Activated T-cell treated with anti-CD3 and anti-CD28 coated beads, Interleukin-2, amount 50 U/mL, for 4 hours (primary cell): Measurements from ENCODE around the gene RTN4R. TPM values are rescaled to one million over a fixed set of nuclear protein-coding genes. Genes with fewer than 3 reads are reported as not detected.

Source experiments
- ATAC-seq, 2 donors: fragments of 200-7000 bp; cut with Tn5 transposase; one replicate each; pipeline ENCODE4 v1.10.0; 2021
- DNase-seq: peaks from one replicate; pipeline ENCODE4 v3.0.0-alpha.2; 2020
- H3K27me3 Mint-ChIP-seq: one replicate; pipeline ENCODE4 v1.8.0; 2021; ENCODE audit warnings: low read depth, mixed read lengths
- H3K36me3 Mint-ChIP-seq: one replicate; pipeline ENCODE4 v1.8.0; 2022; ENCODE audit warnings: mixed read lengths; ENCODE audit not compliant: insufficient read depth
- H3K4me1 Mint-ChIP-seq: one replicate; pipeline ENCODE4 v1.8.0; 2021; ENCODE audit warnings: low read depth, mixed read lengths
- H3K4me3 Mint-ChIP-seq: one replicate; pipeline ENCODE4 v1.8.0; 2021; ENCODE audit warnings: mild to moderate bottlenecking, moderate library complexity, mixed read lengths
- H3K9me3 Mint-ChIP-seq: one replicate; pipeline ENCODE4 v1.8.0; 2021; ENCODE audit warnings: mixed read lengths
- total RNA-seq, 3 donors: library from RNA; stranded (reverse); gene quantifications; one replicate each; pipeline ENCODE4 v1.2.1, GENCODE V29; 2021

Gene RTN4R
- total RNA-seq, 3 donors from 2014 or later, result 0.89 to 1.4 (median 1.0) TPM

DNA sequence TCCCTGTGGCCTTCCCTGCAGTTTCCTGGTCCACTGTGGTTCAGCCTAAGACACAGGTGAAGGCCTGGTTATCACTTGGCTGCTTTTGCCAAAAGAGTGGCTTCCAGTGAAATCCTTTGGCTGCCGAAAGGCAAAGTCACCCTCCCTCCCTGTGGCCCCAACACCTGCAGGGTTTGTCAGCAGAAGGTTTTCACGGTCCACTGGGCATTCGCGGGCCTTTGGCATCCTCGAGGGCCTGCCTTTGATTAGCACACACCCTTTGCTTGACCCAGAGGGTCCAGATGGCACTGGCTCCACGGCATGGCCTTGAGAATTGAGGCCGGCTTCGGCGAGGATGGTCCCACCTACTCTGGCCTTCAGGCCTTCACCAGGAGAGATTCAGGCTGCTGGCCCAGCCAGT is 35.3 kb downstream of the RTN4R start:
- no peaks in the 10 kb centered on the region for H3K4me1 Mint-ChIP-seq
- H3K36me3 Mint-ChIP-seq, result no peaks in the 10 kb centered on the region
- no peaks in the 10 kb centered on the region for H3K27me3 Mint-ChIP-seq
- H3K4me3 Mint-ChIP-seq, result no peak overlapping the region
- no peaks in the 10 kb centered on the region for H3K9me3 Mint-ChIP-seq
- ATAC-seq (no peak), DNase-seq (no peak)

DNA sequence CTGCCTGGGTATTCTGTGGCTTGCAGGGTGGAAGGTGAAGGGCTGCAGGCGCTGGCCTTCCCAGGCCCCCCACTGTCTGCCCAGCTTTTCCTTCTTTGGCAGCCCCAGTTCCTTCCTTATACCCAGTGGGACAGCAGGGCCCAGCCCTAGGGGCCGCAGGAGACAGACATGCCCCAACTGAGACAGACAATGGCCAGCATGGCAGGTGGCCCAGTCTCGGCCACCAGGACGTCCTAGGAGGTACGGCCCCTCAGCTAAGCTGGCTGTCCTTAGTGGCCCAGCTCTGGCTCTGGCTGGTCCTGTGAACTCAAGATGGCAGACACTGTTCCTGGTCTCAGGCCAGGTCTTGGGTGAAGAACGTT is 35.9 kb downstream of the RTN4R start:
- Mint-ChIP-seq H3K9me3 (no peaks in the 10 kb centered on the region), H3K36me3 (no peaks in the 10 kb centered on the region), H3K4me3 (no peak overlapping the region), H3K27me3 (no peaks in the 10 kb centered on the region), H3K4me1 (no peaks in the 10 kb centered on the region)
- no peak for DNase-seq
- ATAC-seq, result no peak

DNA sequence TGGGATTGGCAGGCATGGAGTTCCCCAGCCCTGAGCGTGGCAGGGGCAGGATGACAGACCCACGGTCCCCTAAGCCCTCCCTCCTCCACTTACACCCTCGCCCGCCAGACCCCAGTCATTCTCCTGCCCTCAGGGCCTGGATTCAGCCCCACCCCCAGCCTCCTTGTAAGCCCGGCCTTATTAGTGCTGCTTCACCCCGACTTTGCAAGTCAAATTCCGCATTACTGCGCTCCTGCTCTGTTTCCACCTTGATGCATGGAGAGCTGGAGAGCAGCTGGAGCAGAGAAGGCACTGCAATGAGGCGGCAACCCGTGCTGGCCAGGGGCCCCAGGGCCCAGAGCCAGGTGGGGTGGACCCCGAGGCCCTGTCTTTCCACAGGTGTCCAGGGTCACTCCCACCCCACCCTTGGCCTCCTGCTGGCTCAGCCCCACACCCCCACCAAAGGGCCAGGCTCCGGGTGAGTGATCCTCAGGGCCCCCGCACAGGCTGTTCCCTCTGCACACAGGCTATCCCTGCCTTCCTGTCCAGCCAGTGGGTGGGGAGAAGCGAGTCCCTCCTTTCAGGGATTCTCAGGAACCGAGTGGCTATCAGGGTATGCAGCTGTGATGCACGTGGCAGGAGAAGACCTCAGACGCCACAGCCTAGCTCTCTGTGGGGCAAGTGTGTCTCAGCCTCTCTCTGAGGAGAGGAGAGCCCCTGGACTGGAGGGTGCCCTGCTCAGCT is 36.4 kb downstream of the RTN4R start:
- no peak for ATAC-seq
- no peak for DNase-seq
- Mint-ChIP-seq H3K36me3 (no peaks in the 10 kb centered on the region), H3K4me1 (no peaks in the 10 kb centered on the region), H3K4me3 (no peak overlapping the region), H3K27me3 (no peaks in the 10 kb centered on the region), H3K9me3 (no peaks in the 10 kb centered on the region)

DNA sequence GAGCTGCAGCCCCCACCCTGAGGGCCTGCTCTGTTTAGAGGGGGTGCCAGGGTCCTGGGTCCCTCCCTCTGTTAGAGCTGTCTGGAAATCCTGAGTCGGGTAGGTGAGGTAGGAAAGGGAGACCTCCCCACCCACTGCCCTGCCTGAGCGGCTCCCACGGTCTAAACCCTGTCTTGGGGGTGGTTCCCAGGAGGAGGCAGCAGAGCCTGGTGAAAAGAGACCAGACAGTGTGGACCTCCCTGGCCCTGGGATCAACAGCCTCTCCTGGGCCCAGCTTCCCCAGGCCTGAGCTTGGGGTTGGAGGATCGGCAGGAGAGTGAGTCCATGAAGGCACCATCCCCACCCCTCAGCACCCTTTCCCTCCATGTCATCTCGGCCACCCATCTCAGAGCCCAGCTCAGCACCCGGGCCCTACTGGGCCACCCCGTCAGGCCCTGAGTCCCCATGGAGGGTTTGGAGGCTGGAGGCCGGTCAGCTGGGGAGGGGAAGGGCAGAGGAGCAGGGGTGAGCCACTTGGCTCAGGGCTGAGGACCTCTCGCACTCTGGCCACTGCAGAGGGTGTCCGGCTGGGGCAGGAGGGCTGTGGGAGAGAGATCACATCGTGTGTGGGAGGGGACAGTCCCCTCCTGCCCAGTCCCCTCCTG is 37.2 kb downstream of the RTN4R start:
- Mint-ChIP-seq H3K4me3 (no peak overlapping the region), H3K9me3 (no peaks in the 10 kb centered on the region), H3K4me1 (no peaks in the 10 kb centered on the region)

DNA sequence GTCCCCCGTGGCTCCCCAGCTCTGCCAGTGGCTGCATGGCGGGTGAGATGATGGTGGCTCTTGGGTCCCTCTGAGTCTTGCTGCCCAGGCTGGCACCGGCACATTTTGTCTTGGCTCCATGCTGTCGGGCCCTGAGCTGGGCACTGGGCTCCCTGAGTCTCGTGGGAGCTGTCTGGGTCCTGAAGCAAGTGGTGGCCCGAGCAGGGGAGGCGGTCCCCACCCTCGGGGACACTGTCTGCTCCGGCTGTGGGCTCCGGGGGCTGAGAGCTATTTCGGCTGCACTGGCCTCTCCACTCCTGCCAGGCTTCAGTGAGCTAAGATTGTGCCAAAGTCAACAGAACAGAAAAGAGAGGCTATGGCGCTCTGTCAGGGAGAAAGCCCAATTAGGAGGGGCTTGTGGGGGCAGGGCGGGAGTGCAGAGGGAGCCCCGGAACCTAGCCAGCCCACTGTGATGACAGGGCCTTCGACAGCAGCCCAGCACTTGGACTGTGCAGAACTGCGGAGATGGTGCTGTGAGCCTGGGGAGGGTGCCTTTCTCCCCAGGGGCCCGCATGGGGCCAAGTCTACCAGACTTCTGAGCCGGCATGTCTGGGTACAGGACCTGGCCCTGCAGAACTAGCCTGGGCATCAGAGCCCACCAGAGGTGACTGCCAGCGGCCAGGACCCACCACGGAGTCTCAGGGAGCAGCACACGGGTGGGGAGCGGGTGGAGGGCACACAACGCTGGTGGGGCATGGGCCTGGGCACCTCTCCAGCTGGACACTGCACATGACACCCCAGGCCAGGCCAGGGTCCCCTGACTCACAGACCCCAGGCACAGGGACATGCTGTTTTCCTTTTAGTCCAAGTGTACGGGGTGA is 38.0 kb downstream of the RTN4R start:
- ATAC-seq, result no peak
- no peaks in the 10 kb centered on the region for H3K9me3 Mint-ChIP-seq
- no peaks in the 10 kb centered on the region for H3K36me3 Mint-ChIP-seq
- DNase-seq, result no peak
- no peak overlapping the region for H3K4me3 Mint-ChIP-seq
- no peaks in the 10 kb centered on the region for H3K27me3 Mint-ChIP-seq
- H3K4me1 Mint-ChIP-seq, result no peaks in the 10 kb centered on the region

More for the DNA sequence above, 37.2 kb downstream of the RTN4R start:
- no peaks in the 10 kb centered on the region for H3K36me3 Mint-ChIP-seq
- no peaks in the 10 kb centered on the region for H3K27me3 Mint-ChIP-seq
- ATAC-seq, result no peak
- no peak for DNase-seq

GRCh38 chr22:20228939-20229272 is 39.2 kb downstream of the RTN4R start:
- Mint-ChIP-seq H3K4me1 (no peaks in the 10 kb centered on the region), H3K4me3 (no peak overlapping the region), H3K9me3 (no peaks in the 10 kb centered on the region), H3K27me3 (no peaks in the 10 kb centered on the region), H3K36me3 (no peaks in the 10 kb centered on the region)
- ATAC-seq (no peak), DNase-seq (no peak)

DNA sequence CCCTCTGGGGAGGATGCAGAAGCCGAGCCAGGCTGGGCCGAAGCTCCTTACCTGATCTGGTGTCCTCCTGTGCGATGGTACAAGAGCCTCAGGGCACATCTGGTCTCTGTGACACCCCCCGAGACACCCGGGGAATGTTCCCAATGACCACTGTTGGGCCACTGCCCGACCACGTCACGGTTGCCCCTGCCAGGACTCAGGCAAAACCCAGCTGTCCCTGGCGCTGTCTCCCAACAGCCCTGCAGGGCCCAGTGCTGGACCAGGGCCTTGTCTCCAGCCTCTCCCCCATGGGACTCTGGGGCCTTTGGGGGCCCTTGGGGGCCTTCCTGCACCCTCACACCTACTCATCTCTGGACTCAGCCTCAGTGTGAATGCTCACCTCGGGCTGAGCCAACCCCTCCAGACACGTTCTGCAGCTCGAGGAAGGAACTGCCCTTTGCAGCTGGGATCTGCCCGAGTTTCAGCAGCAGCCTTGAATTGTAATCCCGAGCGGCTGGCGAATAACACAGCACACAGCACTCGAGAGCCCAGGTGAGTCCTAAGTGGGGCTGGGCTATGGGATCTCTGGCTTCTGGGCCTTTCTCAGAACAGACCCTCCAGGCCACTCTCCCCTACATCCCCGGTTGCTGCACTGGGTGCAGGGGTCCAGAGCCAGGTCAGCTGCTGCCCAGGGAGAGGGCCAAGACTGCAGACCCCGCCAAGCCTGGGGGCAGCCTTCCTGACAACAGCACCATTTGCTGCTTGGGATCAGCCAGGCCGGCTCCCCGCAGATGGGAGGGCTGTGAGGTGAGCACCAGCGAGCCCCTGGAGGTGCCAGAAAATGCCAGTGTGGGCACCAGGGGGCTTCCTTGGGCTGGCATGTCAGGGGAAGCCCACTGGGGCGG is 39.8 kb downstream of the RTN4R start:
- Mint-ChIP-seq H3K4me1 (no peaks in the 10 kb centered on the region), H3K36me3 (no peaks in the 10 kb centered on the region), H3K4me3 (no peak overlapping the region), H3K27me3 (no peaks in the 10 kb centered on the region), H3K9me3 (no peaks in the 10 kb centered on the region)
- no peak for DNase-seq
- ATAC-seq, result no peak

GRCh38 chr22:20227363-20227762 is 40.8 kb downstream of the RTN4R start:
- Mint-ChIP-seq H3K4me3 (no peak overlapping the region), H3K9me3 (no peaks in the 10 kb centered on the region), H3K27me3 (no peaks in the 10 kb centered on the region), H3K36me3 (no peaks in the 10 kb centered on the region), H3K4me1 (no peaks in the 10 kb centered on the region)
- ATAC-seq (no peak), DNase-seq (no peak)

- ATAC-seq, result no peak
- H3K27me3 Mint-ChIP-seq, result no peaks in the 10 kb centered on the region
- H3K36me3 Mint-ChIP-seq, result no peaks in the 10 kb centered on the region
- H3K9me3 Mint-ChIP-seq, result no peaks in the 10 kb centered on the region
- DNase-seq, result no peak
- H3K4me1 Mint-ChIP-seq, result no peaks in the 10 kb centered on the region
- no peak overlapping the region for H3K4me3 Mint-ChIP-seq
These were observed 41.3 kb downstream of the RTN4R start for GRCh38 chr22:20226760-20227350.

DNA sequence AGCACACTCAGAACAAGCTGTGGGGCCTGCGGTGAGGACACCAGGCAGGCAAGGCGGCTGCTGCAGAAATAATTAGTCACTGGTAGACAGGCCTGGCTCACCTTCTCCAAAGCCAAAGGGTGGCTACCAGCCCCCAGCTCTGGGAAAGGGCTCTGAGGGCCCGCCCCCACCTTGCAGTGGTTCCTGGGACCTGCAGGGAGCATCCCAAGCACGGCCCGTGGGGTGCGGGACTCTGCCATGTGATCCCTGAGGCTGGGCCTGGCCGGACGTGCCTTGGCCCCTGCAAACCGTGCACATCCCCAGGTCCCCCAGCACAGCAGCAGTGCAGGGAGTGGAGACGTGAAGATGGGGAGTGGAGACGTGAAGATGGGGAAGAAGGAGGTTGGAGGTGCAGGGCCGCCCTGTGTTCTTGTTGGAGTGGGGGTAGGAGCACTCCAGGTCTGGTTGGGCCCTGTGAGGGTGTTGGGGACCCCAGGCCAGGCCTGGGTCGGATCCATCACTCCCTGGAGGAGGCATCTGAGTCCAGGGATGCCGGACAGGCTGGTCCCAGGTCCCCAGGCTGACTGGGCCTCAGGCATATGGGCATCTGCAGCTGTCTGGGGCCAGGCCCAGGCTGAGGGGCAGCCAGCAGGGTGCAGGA is 41.9 kb downstream of the RTN4R start:
- H3K27me3 Mint-ChIP-seq, result no peaks in the 10 kb centered on the region

DNA sequence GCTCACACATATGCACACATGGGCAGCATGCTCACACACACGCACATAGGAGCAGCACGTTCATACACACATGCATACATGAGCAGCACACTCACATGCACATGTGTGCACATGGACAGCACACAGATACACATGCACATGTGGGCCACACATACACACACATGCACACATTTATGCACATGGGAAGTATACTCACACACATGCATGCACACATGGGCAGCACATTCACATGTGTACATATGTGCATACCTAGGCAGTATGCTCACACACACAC is 42.5 kb downstream of the RTN4R start:
- DNase-seq (no peak), ATAC-seq (no peak)
- H3K36me3 Mint-ChIP-seq, result no peaks in the 10 kb centered on the region
- no peaks in the 10 kb centered on the region for H3K9me3 Mint-ChIP-seq
- no peak overlapping the region for H3K4me3 Mint-ChIP-seq
- H3K4me1 Mint-ChIP-seq, result no peaks in the 10 kb centered on the region
- no peaks in the 10 kb centered on the region for H3K27me3 Mint-ChIP-seq

More for the DNA sequence above, 41.9 kb downstream of the RTN4R start:
- ATAC-seq, result no peak
- no peak for DNase-seq
- Mint-ChIP-seq H3K4me3 (no peak overlapping the region), H3K4me1 (no peaks in the 10 kb centered on the region), H3K9me3 (no peaks in the 10 kb centered on the region), H3K36me3 (no peaks in the 10 kb centered on the region)

GRCh38 chr22:20224917-20225692 is 43.0 kb downstream of the RTN4R start:
- Mint-ChIP-seq H3K4me3 (no peak overlapping the region), H3K9me3 (no peaks in the 10 kb centered on the region), H3K4me1 (no peaks in the 10 kb centered on the region), H3K36me3 (no peaks in the 10 kb centered on the region), H3K27me3 (no peaks in the 10 kb centered on the region)
- DNase-seq (no peak), ATAC-seq (no peak)

GRCh38 chr22:20224256-20224626 is 43.9 kb downstream of the RTN4R start:
- Mint-ChIP-seq H3K36me3 (no peaks in the 10 kb centered on the region), H3K4me1 (no peaks in the 10 kb centered on the region), H3K9me3 (no peaks in the 10 kb centered on the region), H3K27me3 (no peaks in the 10 kb centered on the region), H3K4me3 (no peak overlapping the region)
- DNase-seq, result no peak
- no peak for ATAC-seq
